HCT116 (cell line): ENCODE measurements around the gene ISG20. TPM values are rescaled to one million over a fixed set of nuclear protein-coding genes. Genes with fewer than 3 reads are reported as not detected.

Source experiments
- ATAC-seq: fragments of 200-7000 bp; cut with Tn5 transposase; 2 replicates; pipeline ENCODE4 v1.9.1; 2020; ENCODE audit warnings: mild to moderate bottlenecking, moderate library complexity
- BruUV-seq: library from RNA; stranded (reverse); fragments of 400-500 nt; replicated peaks from 2 replicates; lab custom pipeline; 2021; lab: Mats Ljungman, UMichigan
- CTCF ChIA-PET: fragments of 300-600 bp; sonication (Branson Sonifier 250); formaldehyde crosslinking; loops from one replicate; lab custom pipeline; 2021; ENCODE audit warnings: antibody characterized with exemption; lab: Charles Lee
- POLR2A ChIA-PET: fragments of 300-600, 350-600 bp; sonication (Branson Sonifier 250); formaldehyde crosslinking; loops from one replicate; lab custom pipeline; 2021; ENCODE audit warnings: antibody characterized with exemption; lab: Charles Lee
- RAD21 ChIA-PET, 2 experiments: fragments of 300-600 bp; sonication (Branson Sonifier 250); formaldehyde crosslinking; loops; one replicate each; lab custom pipeline; 2023; ENCODE audit warnings: low total read pairs in 2 of 2; ENCODE audit not compliant: uncharacterized antibody in 2 of 2, unreplicated experiment in 2 of 2, low non-redundant PET in 1 of 2; lab: Charles Lee
- DNase-seq: peaks from one replicate; pipeline ENCODE4 v3.0.0-alpha.2; 2010; ENCODE audit warnings: low read depth, low spot score
- H2AFZ ChIP-seq: fragments of 200-600 bp; shearing (Covaris generic), sonication (generic); 2 replicates; pipeline ENCODE4 v1.6.1; 2017; ENCODE audit warnings: low read depth, mixed run types, mixed read lengths, antibody characterized with exemption, low read length; ENCODE audit not compliant: poor library complexity, severe bottlenecking
- H3K27ac ChIP-seq: 2 replicates; pipeline ENCODE4 v1.5.1; 2012; ENCODE audit warnings: low read depth, low read length
- H3K27me3 ChIP-seq: fragments of 200-600 bp; sonication (generic); 2 replicates; pipeline ENCODE4 v1.6.1; 2016; ENCODE audit warnings: mixed run types, low read length, mixed read lengths; ENCODE audit not compliant: insufficient read depth
- H3K36me3 ChIP-seq, 2 experiments: fragments of 200-500 bp in 1 of 2; fragments of 200-600 bp in 1 of 2; sonication (Bioruptor generic) in 1 of 2; sonication (generic) in 1 of 2; 2 replicates each; pipeline versions ENCODE4 v1.5.1 to v1.6.1; 2014 to 2016; ENCODE audit warnings: low read length in 2 of 2, inconsistent platforms in 1 of 2, mixed read lengths in 1 of 2, mixed run types in 1 of 2; ENCODE audit not compliant: insufficient read depth in 2 of 2, control insufficient read depth in 1 of 2
- H3K4me1 ChIP-seq, 2 experiments: fragments of 200-600 bp in 1 of 2; sonication (generic) in 1 of 2; 2 replicates each; pipeline versions ENCODE4 v1.5.1 to v1.6.1; 2012 to 2017; ENCODE audit warnings: low read length in 2 of 2, inconsistent platforms in 1 of 2, mild to moderate bottlenecking in 1 of 2, mixed read lengths in 1 of 2, mixed run types in 1 of 2, moderate library complexity in 1 of 2; ENCODE audit not compliant: insufficient read depth in 2 of 2, control insufficient read depth in 1 of 2
- H3K4me2 ChIP-seq: fragments of 200-600 bp; sonication (generic); 2 replicates; pipeline ENCODE4 v1.6.1; 2017; ENCODE audit warnings: mixed run types, low read length, mixed read lengths
- H3K4me3 ChIP-seq, 2 experiments: fragments of 200-600 bp in 1 of 2; sonication (generic) in 1 of 2; replicated peaks in 1 of 2; 2 replicates each; pipeline ENCODE4 v1.5.1; 2011 to 2016; ENCODE audit warnings: low read length in 2 of 2, control low read depth in 1 of 2, low read depth in 1 of 2, mild to moderate bottlenecking in 1 of 2, mixed read lengths in 1 of 2, mixed run types in 1 of 2
- H3K79me2 ChIP-seq: fragments of 200-600 bp; sonication (generic); 2 replicates; pipeline ENCODE4 v1.6.1; 2017; ENCODE audit warnings: mild to moderate bottlenecking, mixed run types, low read length, moderate library complexity, mixed read lengths; ENCODE audit not compliant: insufficient read depth
- H3K9ac ChIP-seq: fragments of 200-600 bp; sonication (generic); 2 replicates; pipeline ENCODE4 v1.6.1; 2016; ENCODE audit warnings: low read length, mixed read lengths
- H3K9me2 ChIP-seq: fragments of 200-600 bp; sonication (generic), shearing (Covaris generic); 2 replicates; pipeline ENCODE4 v1.6.1; 2017; ENCODE audit warnings: mixed run types, mild to moderate bottlenecking, moderate library complexity; ENCODE audit not compliant: insufficient read depth
- H3K9me3 ChIP-seq, 2 experiments: fragments of 200-500 bp in 1 of 2; fragments of 200-600 bp in 1 of 2; sonication (Bioruptor generic) in 1 of 2; sonication (generic) in 1 of 2; 2 replicates each; pipeline ENCODE4 v1.6.1; 2014 to 2017; ENCODE audit warnings: low read length in 2 of 2, mixed read lengths in 2 of 2, inconsistent platforms in 1 of 2, low read depth in 1 of 2, mild to moderate bottlenecking in 1 of 2, mixed run types in 1 of 2, moderate library complexity in 1 of 2; ENCODE audit not compliant: control insufficient read depth in 1 of 2, insufficient read depth in 1 of 2
- H4K20me1 ChIP-seq: fragments of 200-600 bp; sonication (generic), shearing (Covaris generic); 2 replicates; pipeline ENCODE4 v1.6.1; 2017; ENCODE audit warnings: mixed run types, mild to moderate bottlenecking, moderate library complexity; ENCODE audit not compliant: insufficient read depth
- CBX3 ChIP-seq: IDR thresholded peaks from 2 replicates; pipeline ENCODE4 v1.6.1; 2012; ENCODE audit warnings: low read depth
- CEBPB ChIP-seq: IDR thresholded peaks from 2 replicates; pipeline ENCODE4 v1.6.1; 2012; ENCODE audit warnings: low read depth
- EGR1 ChIP-seq: IDR thresholded peaks from 2 replicates; pipeline ENCODE4 v1.6.1; 2012; ENCODE audit warnings: low read depth
- ELF1 ChIP-seq: IDR thresholded peaks from 2 replicates; pipeline ENCODE4 v1.6.1; 2012; ENCODE audit warnings: low read depth, borderline replicate concordance
- EZH2 ChIP-seq: fragments of 200-600 bp; sonication (generic); IDR thresholded peaks from 2 replicates; pipeline ENCODE4 v1.6.1; 2017; ENCODE audit warnings: antibody characterized with exemption, mixed run types
- FOSL1 ChIP-seq: IDR thresholded peaks from 2 replicates; pipeline ENCODE4 v1.6.1; 2012; ENCODE audit warnings: low read depth
- JUND ChIP-seq: IDR thresholded peaks from 2 replicates; pipeline ENCODE4 v1.6.1; 2012
- POLR2A ChIP-seq: IDR thresholded peaks from 2 replicates; pipeline ENCODE4 v1.7.0; 2011; ENCODE audit warnings: borderline replicate concordance; ENCODE audit not compliant: insufficient read depth, insufficient read length; ENCODE audit errors: extremely low read depth
- POLR2AphosphoS5 ChIP-seq: IDR thresholded peaks from 2 replicates; pipeline ENCODE4 v1.6.1; 2011; ENCODE audit warnings: mild to moderate bottlenecking, low read depth, low read length, moderate library complexity
- RAD21 ChIP-seq: IDR thresholded peaks from 2 replicates; pipeline ENCODE4 v1.6.1; 2012; ENCODE audit warnings: low read depth, mild to moderate bottlenecking
- SIN3A ChIP-seq: IDR thresholded peaks from 2 replicates; pipeline ENCODE4 v1.6.1; 2012; ENCODE audit warnings: low read depth
- SP1 ChIP-seq: IDR thresholded peaks from 2 replicates; pipeline ENCODE4 v1.6.1; 2012; ENCODE audit warnings: low read depth
- SRF ChIP-seq: IDR thresholded peaks from 2 replicates; pipeline ENCODE4 v1.6.1; 2012; ENCODE audit warnings: low read depth
- TCF7L2 ChIP-seq: IDR thresholded peaks from 2 replicates; pipeline ENCODE4 v1.7.0; 2011; ENCODE audit warnings: borderline replicate concordance, inconsistent platforms; ENCODE audit not compliant: insufficient read depth, insufficient read length; ENCODE audit errors: extremely low read depth
- YY1 ChIP-seq: IDR thresholded peaks from 2 replicates; pipeline ENCODE4 v1.6.1; 2011; ENCODE audit warnings: low read length, low read depth, moderate library complexity, mild to moderate bottlenecking; ENCODE audit not compliant: insufficient replicate concordance; ENCODE audit errors: extremely low read depth
- ZFX ChIP-seq: fragments of 450-650 bp; IDR thresholded peaks from 2 replicates; pipeline ENCODE4 v1.6.1; 2017
- ZNF274 ChIP-seq: fragments of 200-500 bp; sonication (Bioruptor generic); IDR thresholded peaks from 2 replicates; pipeline ENCODE4 v1.6.1; 2014; ENCODE audit warnings: mild to moderate bottlenecking, low read depth, low read length, inconsistent platforms
- intact Hi-C: fragments of 100-400 bp; cut with micrococcal nuclease; formaldehyde crosslinking; loops from 2 replicates; pipeline ENCODE4 v1.10.0; 2022
- total RNA-seq: library from RNA; stranded (reverse); gene quantifications from one replicate; pipeline ENCODE4 v1.2.1, GENCODE V29; 2021; ENCODE audit not compliant: unreplicated experiment
- TF ChIP-seq, protein P1 (sequence below): IDR thresholded peaks from 2 replicates; pipeline ENCODE4 v1.6.1; 2011; ENCODE audit warnings: mild to moderate bottlenecking, low read length, moderate library complexity; ENCODE audit not compliant: insufficient replicate concordance; ENCODE audit errors: extremely low read depth
- TF ChIP-seq, protein P2 (sequence below), 3 experiments: fragments of 200-600 bp in 1 of 3; sonication (generic) in 1 of 3; IDR thresholded peaks in 2 of 3; conservative IDR thresholded peaks in 1 of 3; 2 replicates each; pipeline ENCODE4 v1.5.1; 2012 to 2017; ENCODE audit warnings: low read depth in 2 of 3, low read length in 2 of 3, antibody characterized with exemption in 1 of 3, borderline replicate concordance in 1 of 3, control low read depth in 1 of 3, mild to moderate bottlenecking in 1 of 3, mixed read lengths in 1 of 3, mixed run types in 1 of 3, moderate library complexity in 1 of 3; ENCODE audit not compliant: insufficient read depth in 1 of 3
- TF ChIP-seq, protein P3 (sequence below): IDR thresholded peaks from 2 replicates; pipeline ENCODE4 v1.6.1; 2012
- TF ChIP-seq, protein P4 (sequence below): IDR thresholded peaks from 2 replicates; pipeline ENCODE4 v1.6.1; 2012

ISG20 gene
- total RNA-seq, 1 experiment from 2014 or later = 11.0 TPM

DNA sequence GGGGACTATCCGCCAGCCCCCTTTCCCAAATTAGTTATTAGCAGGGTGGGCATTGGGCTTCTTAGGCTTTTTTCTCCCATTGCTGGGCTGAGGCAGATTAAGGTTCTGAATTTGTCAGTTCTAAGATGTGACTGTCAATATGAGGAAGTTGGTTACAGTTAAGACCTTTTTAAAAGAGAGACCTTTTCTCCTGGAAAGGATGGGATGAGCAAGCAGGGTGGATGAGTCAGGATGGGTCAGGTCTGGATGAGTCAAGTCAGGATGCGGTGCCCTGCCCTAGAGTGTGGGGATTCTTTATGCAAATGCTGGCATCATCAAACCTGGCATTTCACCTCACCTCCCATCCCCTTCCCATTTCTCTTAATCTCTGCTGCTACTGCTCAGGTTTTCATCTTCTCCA is 15.8 kb upstream of the ISG20 start:
- peak overlapping the region; percentile 69 to 85 for H3K4me3 ChIP-seq
- H3K4me1 ChIP-seq = peaks cover 15 to 58% of the 10 kb centered on the region in 2 experiments
- peaks cover 5 to 25% of the 10 kb centered on the region in 2 experiments; a peak in 3 of 4 replicates for H3K36me3 ChIP-seq
- no peaks in the 10 kb centered on the region for H3K9me3 ChIP-seq
- peak overlapping the region; percentile 86 for H3K4me2 ChIP-seq
- peak overlapping the region; percentile 97; the same call in 1 of the 2 replicates for H3K27ac ChIP-seq
- ChIA-PET CTCF (no interaction called here), POLR2A (interaction anchor here (1.1 kb wide), 1 partner anchor 15 kb away, joined by 5 read pairs; the partner anchor contains the start of gene ISG20), RAD21 (no interaction called here)
- intact Hi-C loops = no loop called here
- BruUV-seq = no TSS peak
- H4K20me1 ChIP-seq = peaks cover 34% of the 10 kb centered on the region; the same call in 1 of the 2 replicates
- no peak overlapping the region for H2AFZ ChIP-seq
- DNase-seq (peak; percentile 64), ATAC-seq (peak; percentile 59)
- no peaks in the 10 kb centered on the region for H3K27me3 ChIP-seq
- no peaks in the 10 kb centered on the region for H3K9me2 ChIP-seq
- H3K79me2 ChIP-seq = peaks cover 71% of the 10 kb centered on the region
- H3K9ac ChIP-seq = peak overlapping the region; percentile 100
- TF ChIP-seq POLR2A (no peak), TCF7L2 (no peak), FOSL1 (peak; percentile 88), POLR2AphosphoS5 (no peak), YY1 (no peak), CEBPB (no peak), RAD21 (no peak), EZH2 (no peak), SRF (peak; percentile 66), JUND (peak; percentile 85), ELF1 (no peak), ZFX (no peak), CBX3 (peak; percentile 60; the same call in 1 of the 2 replicates), EGR1 (no peak), ZNF274 (no peak), SP1 (peak; percentile 69), SIN3A (0 out of 2 replicates have a peak, but pooled peaks have one; percentile 37)
- TF ChIP-seq, protein P1, sequence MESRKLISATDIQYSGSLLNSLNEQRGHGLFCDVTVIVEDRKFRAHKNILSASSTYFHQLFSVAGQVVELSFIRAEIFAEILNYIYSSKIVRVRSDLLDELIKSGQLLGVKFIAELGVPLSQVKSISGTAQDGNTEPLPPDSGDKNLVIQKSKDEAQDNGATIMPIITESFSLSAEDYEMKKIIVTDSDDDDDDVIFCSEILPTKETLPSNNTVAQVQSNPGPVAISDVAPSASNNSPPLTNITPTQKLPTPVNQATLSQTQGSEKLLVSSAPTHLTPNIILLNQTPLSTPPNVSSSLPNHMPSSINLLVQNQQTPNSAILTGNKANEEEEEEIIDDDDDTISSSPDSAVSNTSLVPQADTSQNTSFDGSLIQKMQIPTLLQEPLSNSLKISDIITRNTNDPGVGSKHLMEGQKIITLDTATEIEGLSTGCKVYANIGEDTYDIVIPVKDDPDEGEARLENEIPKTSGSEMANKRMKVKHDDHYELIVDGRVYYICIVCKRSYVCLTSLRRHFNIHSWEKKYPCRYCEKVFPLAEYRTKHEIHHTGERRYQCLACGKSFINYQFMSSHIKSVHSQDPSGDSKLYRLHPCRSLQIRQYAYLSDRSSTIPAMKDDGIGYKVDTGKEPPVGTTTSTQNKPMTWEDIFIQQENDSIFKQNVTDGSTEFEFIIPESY = no peak
- TF ChIP-seq, protein P2, sequence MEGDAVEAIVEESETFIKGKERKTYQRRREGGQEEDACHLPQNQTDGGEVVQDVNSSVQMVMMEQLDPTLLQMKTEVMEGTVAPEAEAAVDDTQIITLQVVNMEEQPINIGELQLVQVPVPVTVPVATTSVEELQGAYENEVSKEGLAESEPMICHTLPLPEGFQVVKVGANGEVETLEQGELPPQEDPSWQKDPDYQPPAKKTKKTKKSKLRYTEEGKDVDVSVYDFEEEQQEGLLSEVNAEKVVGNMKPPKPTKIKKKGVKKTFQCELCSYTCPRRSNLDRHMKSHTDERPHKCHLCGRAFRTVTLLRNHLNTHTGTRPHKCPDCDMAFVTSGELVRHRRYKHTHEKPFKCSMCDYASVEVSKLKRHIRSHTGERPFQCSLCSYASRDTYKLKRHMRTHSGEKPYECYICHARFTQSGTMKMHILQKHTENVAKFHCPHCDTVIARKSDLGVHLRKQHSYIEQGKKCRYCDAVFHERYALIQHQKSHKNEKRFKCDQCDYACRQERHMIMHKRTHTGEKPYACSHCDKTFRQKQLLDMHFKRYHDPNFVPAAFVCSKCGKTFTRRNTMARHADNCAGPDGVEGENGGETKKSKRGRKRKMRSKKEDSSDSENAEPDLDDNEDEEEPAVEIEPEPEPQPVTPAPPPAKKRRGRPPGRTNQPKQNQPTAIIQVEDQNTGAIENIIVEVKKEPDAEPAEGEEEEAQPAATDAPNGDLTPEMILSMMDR (IDR thresholded peaks at IDR 0.05 in 2 of 3, conservative IDR thresholded peaks at IDR 0.05 in 1 of 3; ENCODE audit: borderline replicate concordance in 1 of 3, insufficient read depth in 1 of 3, low read depth in 2 of 3, low read length in 2 of 3) = no peak
- TF ChIP-seq, protein P3, sequence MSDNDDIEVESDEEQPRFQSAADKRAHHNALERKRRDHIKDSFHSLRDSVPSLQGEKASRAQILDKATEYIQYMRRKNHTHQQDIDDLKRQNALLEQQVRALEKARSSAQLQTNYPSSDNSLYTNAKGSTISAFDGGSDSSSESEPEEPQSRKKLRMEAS = no peak; the same call in 1 of the 2 replicates
- TF ChIP-seq, protein P4, sequence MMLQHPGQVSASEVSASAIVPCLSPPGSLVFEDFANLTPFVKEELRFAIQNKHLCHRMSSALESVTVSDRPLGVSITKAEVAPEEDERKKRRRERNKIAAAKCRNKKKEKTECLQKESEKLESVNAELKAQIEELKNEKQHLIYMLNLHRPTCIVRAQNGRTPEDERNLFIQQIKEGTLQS = no peak
